GM23338 (cell line): ENCODE data around the gene VGLL4.

Experiments used
- CTCF ChIP-seq, 2 experiments: fragments of 200-600 bp in 1 of 2; sonication (generic) in 1 of 2; conservative IDR thresholded peaks; 2 replicates each; pipeline versions ENCODE4 v1.5.1 to v1.6.1; 2016 to 2017; ENCODE audit warnings: antibody characterized with exemption in 2 of 2, low read depth in 2 of 2, mild to moderate bottlenecking in 2 of 2, moderate library complexity in 1 of 2
- EZH2phosphoT487 ChIP-seq: fragments of 200-600 bp; sonication (generic); IDR thresholded peaks from one replicate; pipeline ENCODE4 v1.8.1; 2018; ENCODE audit warnings: antibody characterized with exemption; ENCODE audit not compliant: unreplicated experiment

GRCh38 chr3:11591002-11591355 lies 52.7 kb downstream of the VGLL4 start:
- no peak for TF ChIP-seq CTCF (conservative IDR thresholded peaks at IDR 0.05; ENCODE audit: low read depth in 2 of 2)
- no peak for TF ChIP-seq EZH2phosphoT487
